Natural killer cell (primary cell): ENCODE measurements around the gene SLX4IP. TPM values are rescaled to one million over a fixed set of nuclear protein-coding genes. Genes with fewer than 3 reads are reported as not detected.

Experiments
- ATAC-seq, 3 donors: fragments of 150-1000 bp in 2 of 3; fragments of 200-7000 bp in 1 of 3; cut with Tn5 transposase; 1 replicate in 1 of 3; 2 replicates in 2 of 3; pipeline ENCODE4 v1.10.0; 2021; ENCODE audit warnings: mild to moderate bottlenecking in 2 of 3, moderate library complexity in 2 of 3
- DNase-seq, 2 donors: peaks; one replicate each; pipeline versions ENCODE4 v3.0.0 to v3.0.0-alpha.2; 2013 to 2021; ENCODE audit warnings: mixed read lengths in 1 of 2
- H3K27ac ChIP-seq: one replicate; pipeline ENCODE4 v1.5.1; 2013; ENCODE audit warnings: mild to moderate bottlenecking, low read length
- H3K27me3 ChIP-seq: one replicate; pipeline ENCODE4 v1.6.1; 2013; ENCODE audit warnings: low read length; ENCODE audit not compliant: control insufficient read depth, insufficient read depth
- H3K36me3 ChIP-seq: one replicate; pipeline ENCODE4 v1.6.1; 2013; ENCODE audit warnings: low read length; ENCODE audit not compliant: control insufficient read depth, insufficient read depth
- H3K4me1 ChIP-seq: one replicate; pipeline ENCODE4 v1.6.1; 2013; ENCODE audit warnings: low read length; ENCODE audit not compliant: control insufficient read depth, insufficient read depth
- H3K4me3 ChIP-seq: one replicate; pipeline ENCODE4 v1.5.1; 2013; ENCODE audit warnings: low read length
- H3K9me3 ChIP-seq: one replicate; pipeline ENCODE4 v1.6.1; 2013; ENCODE audit warnings: low read length; ENCODE audit not compliant: control insufficient read depth, insufficient read depth
- H3K27ac Mint-ChIP-seq, 2 donors: one replicate each; pipeline ENCODE4 v1.8.0; 2022; ENCODE audit warnings: mild to moderate bottlenecking in 2 of 2, mixed read lengths in 2 of 2, moderate library complexity in 1 of 2
- H3K27me3 Mint-ChIP-seq, 2 donors: one replicate each; pipeline ENCODE4 v1.8.0; 2022; ENCODE audit warnings: low read depth in 2 of 2, mixed read lengths in 2 of 2
- H3K36me3 Mint-ChIP-seq: one replicate; pipeline ENCODE4 v1.8.0; 2022; ENCODE audit warnings: mixed read lengths
- H3K4me1 Mint-ChIP-seq, 2 donors: one replicate each; pipeline ENCODE4 v1.8.0; 2022; ENCODE audit warnings: mixed read lengths in 2 of 2
- H3K4me3 Mint-ChIP-seq: one replicate; pipeline ENCODE4 v1.8.0; 2022; ENCODE audit warnings: mild to moderate bottlenecking, moderate library complexity, mixed read lengths
- H3K9me3 Mint-ChIP-seq, 2 donors: one replicate each; pipeline ENCODE4 v1.8.0; 2022; ENCODE audit warnings: mixed read lengths in 2 of 2
- CTCF ChIP-seq: fragments of 200-600 bp; IDR thresholded peaks from one replicate; pipeline ENCODE4 v1.8.0; 2022; ENCODE audit warnings: antibody characterized with exemption
- WGBS: methylation state at CpG from one replicate; pipeline ENCODE4 v1.1.7; 2013; ENCODE audit warnings: missing lambda C conversion rate; ENCODE audit not compliant: insufficient coverage; 5-methylcytosine and 5-hydroxymethylcytosine counted together
- intact Hi-C: fragments of 100-400 bp; cut with micrococcal nuclease; formaldehyde crosslinking; loops from one replicate; pipeline ENCODE4 v1.14.2; 2022
- total RNA-seq, 4 donors: library from RNA; stranded (reverse); fragments of 120-200 nt in 1 of 4; gene quantifications; one replicate each; pipeline versions ENCODE4 v1.2.3 to v1.2.4, GENCODE V29; 2013 to 2022

Gene SLX4IP
- total RNA-seq, 3 donors from 2014 or later (not counting 1 experiment from before 2014, with no cell fraction given): 2.9 to 5.5 (median 5.2) TPM

DNA sequence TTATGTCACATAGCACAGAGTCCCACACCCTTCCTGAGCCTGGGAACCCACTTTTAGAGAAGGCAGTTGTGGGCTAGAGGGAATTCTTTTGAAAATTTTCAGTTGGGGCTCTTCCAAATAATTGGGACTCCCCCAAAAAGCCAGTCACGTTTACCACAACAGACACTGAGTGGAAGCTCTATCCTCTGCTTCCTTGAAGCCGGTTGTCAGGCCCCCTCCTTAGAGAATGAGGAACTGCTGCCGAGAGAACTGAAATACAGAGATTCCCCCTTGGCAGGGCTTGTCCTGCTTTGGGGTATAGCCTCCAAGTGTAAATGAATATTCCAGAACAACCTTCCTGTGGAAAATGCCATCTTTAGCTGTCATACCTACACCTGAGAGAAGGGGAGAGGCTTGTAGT, 241.4 kb downstream of the SLX4IP start:
- Mint-ChIP-seq H3K9me3 (no peaks in the 10 kb centered on the region), H3K27me3 (peaks cover 20 to 33% of the 10 kb centered on the region in 2 donors), H3K4me3 (peak overlapping the region; percentile 47), H3K27ac (no peak overlapping the region), H3K36me3 (no peaks in the 10 kb centered on the region), H3K4me1 (peaks cover 17 to 27% of the 10 kb centered on the region in 2 donors)
- peaks cover 6% of the 10 kb centered on the region for H3K27me3 ChIP-seq
- no peak for TF ChIP-seq CTCF
- H3K36me3 ChIP-seq: no peaks in the 10 kb centered on the region
- intact Hi-C loops: loop anchor here (10.0 kb wide), 1 partner anchor 242 kb away; the partner anchor contains the start of genes MKKS and SLX4IP
- DNase-seq (no peak), ATAC-seq (no peak)
- no peak overlapping the region for H3K27ac ChIP-seq
- H3K9me3 ChIP-seq: no peaks in the 10 kb centered on the region
- WGBS: 23% methylated on average over 3 of the region's 3 CpGs
- H3K4me3 ChIP-seq: no peak overlapping the region
- H3K4me1 ChIP-seq: peaks cover 25% of the 10 kb centered on the region

Other genes with a start within 250 kb of the SLX4IP start
- not detected for gene SNAP25, start 216.5 kb upstream of the SLX4IP start, total RNA-seq
- 1 to 10 TPM; 3.5 to 6.2 (median 3.6) TPM for gene MKKS, start 1.1 kb upstream of the SLX4IP start, total RNA-seq
- 10 to 100 TPM in 1 of 3 donors, 1 to 10 TPM in 2; 8.1 to 12.3 (median 8.7) TPM for gene JAG1, start 238.7 kb downstream of the SLX4IP start, total RNA-seq